ENCODE data around the gene OBSCN.

OBSCN gene

GRCh38 chr1:228371741-228372182, 163.9 kb downstream of the OBSCN start:
- DNase-seq, result no peak

- DNase-seq, result no peak
These were observed 164.5 kb downstream of the OBSCN start for GRCh38 chr1:228372183-228373003.

- no peak for DNase-seq
These were observed 165.3 kb downstream of the OBSCN start for GRCh38 chr1:228373004-228373680.

- no peak for DNase-seq
These were observed 166.1 kb downstream of the OBSCN start for GRCh38 chr1:228373681-228374571.

- DNase-seq, result no peak
These were observed 167.1 kb downstream of the OBSCN start for GRCh38 chr1:228374711-228375577.

- DNase-seq, result no peak
These were observed 167.9 kb downstream of the OBSCN start for GRCh38 chr1:228375578-228376261.

GRCh38 chr1:228376262-228376628, 168.4 kb downstream of the OBSCN start:
- no peak for DNase-seq

GRCh38 chr1:228376651-228377631, 169.1 kb downstream of the OBSCN start:
- DNase-seq, result no peak

GRCh38 chr1:228377664-228378089, 169.8 kb downstream of the OBSCN start:
- no peak for DNase-seq

GRCh38 chr1:228378090-228378872, 170.4 kb downstream of the OBSCN start:
- DNase-seq, result peak; percentile 53 to 71

- DNase-seq, result peak in 1 of 2 donors; percentile 34
These were observed 171.1 kb downstream of the OBSCN start for GRCh38 chr1:228378873-228379460.

- no peak for DNase-seq
These were observed 171.8 kb downstream of the OBSCN start for GRCh38 chr1:228379666-228380065.

- DNase-seq, result no peak
These were observed 173.5 kb downstream of the OBSCN start for GRCh38 chr1:228381356-228381755.

- no peak for DNase-seq
These were observed 175.9 kb downstream of the OBSCN start for GRCh38 chr1:228383773-228384172.

- no peak for DNase-seq
These were observed 177.4 kb downstream of the OBSCN start for GRCh38 chr1:228385232-228385631.

GRCh38 chr1:228387321-228387720, 179.5 kb downstream of the OBSCN start:
- DNase-seq, result no peak

GRCh38 chr1:228390649-228391048, 182.8 kb downstream of the OBSCN start:
- DNase-seq, result no peak

GRCh38 chr1:228391411-228392020, 183.7 kb downstream of the OBSCN start:
- DNase-seq, result no peak
